H1 (cell line): ENCODE results near the gene ABI2. TPM values are rescaled to one million over a fixed set of nuclear protein-coding genes. Genes with fewer than 3 reads are reported as not detected.

ENCODE experiments used
- CBX8 ChIP-seq: fragments of 300-800, 300-1000 bp; sonication (generic); IDR thresholded peaks from 2 replicates; pipeline ENCODE4 v1.7.1; 2016; ENCODE audit warnings: low read depth, low read length, borderline replicate concordance
- NRF1 ChIP-seq: IDR thresholded peaks from 2 replicates; pipeline ENCODE4 v1.6.1; 2011; ENCODE audit warnings: mild to moderate bottlenecking, low read depth, low read length, improper control_type of control experiment
- polyA plus RNA-seq, 7 experiments: library from polyadenylated mRNA; depleted of rRNA in 3 of 7; stranded (reverse) in 5 of 7; unstranded in 2 of 7; fragments of >200 nt in 5 of 7; fragments of 200-250 nt in 2 of 7; gene quantifications; 1 replicate in 5 of 7; 2 replicates in 1 of 7; 4 replicates in 1 of 7; pipeline versions ENCODE4 v1.2.1 to v1.2.3, GENCODE V29; 2011 to 2013; ENCODE audit warnings: missing spikeins in 2 of 7, mixed read lengths in 2 of 7
- total RNA-seq: library from RNA; stranded (reverse); fragmentation: NEBNext Ultra II Directional; extraction: Animal tissue kit (Norgen Biotek cat#: 25700); gene quantifications from 2 replicates; pipeline ENCODE4 v1.2.1, GENCODE V29; 2021
- TF ChIP-seq, protein P1 (sequence below): IDR thresholded peaks from 2 replicates; pipeline ENCODE4 v1.6.1; 2011; ENCODE audit warnings: low read length, improper control_type of control experiment
- TF ChIP-seq, protein P2 (sequence below): IDR thresholded peaks from 2 replicates; pipeline ENCODE4 v1.6.1; 2011; ENCODE audit warnings: low read depth, mild to moderate bottlenecking, low read length; ENCODE audit not compliant: insufficient read depth

The ABI2 gene
- total and polyA plus RNA-seq, 2 of the 8 experiments (the other 6 are each of a cell fraction or from before 2014, with no cell fraction given) = 62.3 to 118 TPM

DNA sequence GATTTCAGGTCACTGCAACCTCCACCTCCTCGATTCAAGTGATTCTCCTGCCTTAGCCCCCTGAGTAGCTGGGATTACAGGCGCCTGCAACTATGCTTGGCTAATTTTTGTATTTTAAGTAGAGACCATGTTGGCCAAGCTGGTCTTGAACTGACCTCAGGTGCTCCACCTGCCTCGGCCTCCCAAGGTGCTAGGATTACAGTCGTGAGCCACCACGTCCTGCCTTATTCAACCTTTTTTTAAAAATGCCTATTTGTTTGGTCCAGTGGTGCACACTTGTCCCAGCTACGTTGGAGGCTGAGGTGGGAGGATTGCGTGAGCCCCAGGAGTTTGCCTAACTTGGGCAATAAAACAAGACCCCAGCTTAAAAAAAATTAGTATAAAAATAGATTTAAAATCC, 46.1 kb upstream of the ABI2 start (continued):
- TF ChIP-seq, protein P1, sequence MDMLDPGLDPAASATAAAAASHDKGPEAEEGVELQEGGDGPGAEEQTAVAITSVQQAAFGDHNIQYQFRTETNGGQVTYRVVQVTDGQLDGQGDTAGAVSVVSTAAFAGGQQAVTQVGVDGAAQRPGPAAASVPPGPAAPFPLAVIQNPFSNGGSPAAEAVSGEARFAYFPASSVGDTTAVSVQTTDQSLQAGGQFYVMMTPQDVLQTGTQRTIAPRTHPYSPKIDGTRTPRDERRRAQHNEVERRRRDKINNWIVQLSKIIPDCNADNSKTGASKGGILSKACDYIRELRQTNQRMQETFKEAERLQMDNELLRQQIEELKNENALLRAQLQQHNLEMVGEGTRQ = no peak
- no peak for TF ChIP-seq CBX8
- TF ChIP-seq NRF1 = no peak
- TF ChIP-seq, protein P2, sequence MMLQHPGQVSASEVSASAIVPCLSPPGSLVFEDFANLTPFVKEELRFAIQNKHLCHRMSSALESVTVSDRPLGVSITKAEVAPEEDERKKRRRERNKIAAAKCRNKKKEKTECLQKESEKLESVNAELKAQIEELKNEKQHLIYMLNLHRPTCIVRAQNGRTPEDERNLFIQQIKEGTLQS = no peak
- TF ChIP-seq, all 59 proteins: peak for 0
